Retinal pigment epithelial cell (primary cell): ENCODE measurements around the gene POLN.

Source experiments
- DNase-seq: peaks from one replicate; pipeline ENCODE4 v3.0.0-alpha.2; 2010; ENCODE audit warnings: low read depth
- H3K4me3 ChIP-seq: 2 replicates; pipeline ENCODE4 v1.5.1; 2011; ENCODE audit warnings: mild to moderate bottlenecking, low read length, control low read depth, moderate library complexity
- CTCF ChIP-seq: conservative IDR thresholded peaks from 2 replicates; pipeline ENCODE4 v1.5.1; 2011; ENCODE audit warnings: low read depth, low read length, control low read depth, inconsistent platforms

POLN gene

GRCh38 chr4:2262145-2262943, 20.4 kb upstream of the POLN start:
- peak overlapping the region; percentile 55 for H3K4me3 ChIP-seq
- DNase-seq = peak; percentile 98
- no peak for TF ChIP-seq CTCF

- H3K4me3 ChIP-seq = peak within 1 kb of the TSS; percentile 81
- no peak for TF ChIP-seq CTCF
- DNase-seq = no peak
Observed at GRCh38 chr4:2261853-2262144, 19.9 kb upstream of the POLN start, which contains the start of gene MXD4. Gene MXD4, minus strand, starts transcription at chr4:2262109. Its CDS starts 129 bp downstream, at chr4:2261980.

GRCh38 chr4:2261110-2261852, 19.4 kb upstream of the POLN start:
- DNase-seq = no peak
- no peak for TF ChIP-seq CTCF
- H3K4me3 ChIP-seq = peak overlapping the region; percentile 81

GRCh38 chr4:2260344-2261109, 18.6 kb upstream of the POLN start:
- no peak for TF ChIP-seq CTCF
- peak overlapping the region; percentile 81 for H3K4me3 ChIP-seq
- DNase-seq = no peak

- no peak overlapping the region for H3K4me3 ChIP-seq
- TF ChIP-seq CTCF = no peak
- no peak for DNase-seq
Observed at GRCh38 chr4:2259541-2260343, 17.8 kb upstream of the POLN start.

GRCh38 chr4:2259036-2259540, 17.2 kb upstream of the POLN start:
- H3K4me3 ChIP-seq = no peak overlapping the region
- no peak for TF ChIP-seq CTCF
- DNase-seq = no peak
